ENCODE measurements around the gene RNF224. TPM values are rescaled to one million over a fixed set of nuclear protein-coding genes. Genes with fewer than 3 reads are reported as not detected.

RNF224 gene
- total and polyA plus RNA-seq, 2 experiments from 2014 or later: not detected

DNA sequence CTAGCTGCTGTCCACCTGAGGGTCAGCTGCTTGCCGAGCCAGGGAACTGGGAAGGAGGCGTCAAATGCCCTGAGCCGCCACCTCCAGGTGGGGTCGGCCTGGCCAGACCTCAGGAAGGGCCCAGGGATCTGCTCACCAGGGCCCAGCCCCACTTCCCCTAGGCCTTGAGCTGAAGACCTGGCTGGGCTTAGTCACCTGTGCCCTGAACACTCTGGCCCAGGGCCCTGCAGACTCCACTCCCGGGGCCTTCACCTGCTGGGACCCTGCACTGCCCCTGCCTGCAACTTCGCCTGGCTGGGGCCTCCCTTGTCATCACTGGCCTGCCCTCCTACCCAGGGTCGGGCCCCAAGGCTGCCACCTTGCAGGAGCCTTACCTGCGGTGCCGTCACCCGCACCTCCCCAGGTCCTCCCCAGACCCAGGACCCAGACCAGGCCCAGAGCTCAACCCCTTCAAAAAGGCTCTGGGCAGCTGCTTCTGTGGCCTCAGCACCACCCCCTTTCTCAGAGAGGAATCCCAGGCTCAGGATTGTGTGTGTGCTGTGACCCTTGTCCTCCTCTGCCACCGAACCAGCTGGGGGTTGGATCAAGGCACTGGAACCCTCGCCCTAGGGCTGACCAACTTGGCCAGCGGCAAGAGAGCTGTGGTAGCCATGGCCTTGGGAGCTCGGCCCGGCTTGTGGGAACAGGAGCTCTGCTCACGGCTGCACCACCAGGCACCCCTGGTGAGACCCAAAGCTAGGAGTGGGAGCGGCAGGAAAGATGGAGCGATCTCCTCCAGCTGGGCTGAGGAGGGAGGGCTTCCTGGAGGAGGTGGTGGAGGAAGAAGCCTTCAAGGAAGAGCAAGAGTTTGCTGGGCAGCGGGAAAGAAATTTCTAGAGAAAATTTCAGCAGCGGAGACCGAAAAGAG is 26.7 kb downstream of the RNF224 start:
- no peaks in the 10 kb centered on the region for H3K9me3 ChIP-seq (ENCODE audit: low read depth)
- peaks cover 3% of the 10 kb centered on the region for H3K36me3 ChIP-seq
- peak overlapping the region; percentile 98 for H3K4me3 ChIP-seq
- no peak overlapping the region for H3K27ac ChIP-seq
- H3K27me3 ChIP-seq: no peaks in the 10 kb centered on the region
- DNase-seq (ENCODE audit: low read depth in 1 of 2, low spot score in 1 of 2): no peak
- TF ChIP-seq, protein P1, sequence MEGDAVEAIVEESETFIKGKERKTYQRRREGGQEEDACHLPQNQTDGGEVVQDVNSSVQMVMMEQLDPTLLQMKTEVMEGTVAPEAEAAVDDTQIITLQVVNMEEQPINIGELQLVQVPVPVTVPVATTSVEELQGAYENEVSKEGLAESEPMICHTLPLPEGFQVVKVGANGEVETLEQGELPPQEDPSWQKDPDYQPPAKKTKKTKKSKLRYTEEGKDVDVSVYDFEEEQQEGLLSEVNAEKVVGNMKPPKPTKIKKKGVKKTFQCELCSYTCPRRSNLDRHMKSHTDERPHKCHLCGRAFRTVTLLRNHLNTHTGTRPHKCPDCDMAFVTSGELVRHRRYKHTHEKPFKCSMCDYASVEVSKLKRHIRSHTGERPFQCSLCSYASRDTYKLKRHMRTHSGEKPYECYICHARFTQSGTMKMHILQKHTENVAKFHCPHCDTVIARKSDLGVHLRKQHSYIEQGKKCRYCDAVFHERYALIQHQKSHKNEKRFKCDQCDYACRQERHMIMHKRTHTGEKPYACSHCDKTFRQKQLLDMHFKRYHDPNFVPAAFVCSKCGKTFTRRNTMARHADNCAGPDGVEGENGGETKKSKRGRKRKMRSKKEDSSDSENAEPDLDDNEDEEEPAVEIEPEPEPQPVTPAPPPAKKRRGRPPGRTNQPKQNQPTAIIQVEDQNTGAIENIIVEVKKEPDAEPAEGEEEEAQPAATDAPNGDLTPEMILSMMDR (IDR thresholded peaks at IDR 0.05; ENCODE audit: low read depth, low read length): no peak
- H3K4me1 ChIP-seq (ENCODE audit: low read depth): peaks cover 19% of the 10 kb centered on the region

DNA sequence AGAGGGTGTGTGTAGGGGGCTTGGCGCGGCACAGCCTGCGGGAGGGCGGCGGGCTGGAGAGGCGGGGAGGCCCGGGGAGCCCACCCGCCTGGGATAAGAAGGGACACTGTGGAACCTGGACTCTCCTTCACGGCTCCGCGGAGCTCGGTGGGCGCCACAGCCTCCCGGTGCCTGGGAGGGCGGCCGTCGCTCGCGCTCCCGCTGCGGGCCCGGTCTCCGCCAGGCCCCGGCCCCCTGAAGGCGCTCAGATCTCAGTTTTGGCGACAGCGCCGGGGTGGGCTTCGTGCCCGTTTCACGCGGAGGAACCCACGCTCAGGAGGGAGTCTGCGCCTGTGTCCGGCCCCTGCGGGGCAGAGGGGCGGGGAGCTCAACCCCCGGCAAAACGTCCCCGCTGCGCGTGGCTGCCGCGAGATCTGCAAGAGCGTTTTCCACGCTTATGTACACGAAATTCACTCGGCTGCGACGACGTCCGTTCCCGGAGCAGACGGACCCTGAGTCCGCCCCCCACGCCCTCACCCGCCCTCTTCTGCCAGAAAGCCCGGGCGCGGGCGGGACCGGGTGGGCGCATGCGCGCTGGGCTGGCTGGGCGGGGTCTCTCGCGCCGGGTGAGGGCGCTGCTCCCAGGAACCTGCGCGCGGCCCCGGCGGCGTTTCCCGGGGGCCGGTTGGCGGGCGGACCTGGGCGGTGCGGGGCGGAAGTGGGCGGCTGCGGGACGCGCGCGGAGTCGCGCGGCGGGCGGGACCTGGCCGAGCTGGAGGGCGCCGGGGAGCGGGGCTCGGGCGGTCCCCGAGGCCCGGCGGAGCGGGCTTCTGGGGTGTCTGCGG is 27.5 kb downstream of the RNF224 start, which contains the start of gene NELFB:
Gene NELFB, plus strand, starts transcription at position 704 of the 824 bp plus-strand sequence.
- Histone ChIP-seq H3K27ac (peak within 1 kb of the TSS; percentile 57), H3K36me3 (peaks cover 7% of the 10 kb centered on the region), H3K4me3 (peak within 1 kb of the TSS; percentile 98), H3K9me3 (ENCODE audit: low read depth) (no peaks in the 10 kb centered on the region), H3K27me3 (no peaks in the 10 kb centered on the region), H3K4me1 (ENCODE audit: low read depth) (peaks cover 19% of the 10 kb centered on the region)
- TF ChIP-seq, protein P1 (IDR thresholded peaks at IDR 0.05; ENCODE audit: low read depth, low read length): no peak
- peak; percentile 93 to 94 for DNase-seq (ENCODE audit: low read depth in 1 of 2, low spot score in 1 of 2)

DNA sequence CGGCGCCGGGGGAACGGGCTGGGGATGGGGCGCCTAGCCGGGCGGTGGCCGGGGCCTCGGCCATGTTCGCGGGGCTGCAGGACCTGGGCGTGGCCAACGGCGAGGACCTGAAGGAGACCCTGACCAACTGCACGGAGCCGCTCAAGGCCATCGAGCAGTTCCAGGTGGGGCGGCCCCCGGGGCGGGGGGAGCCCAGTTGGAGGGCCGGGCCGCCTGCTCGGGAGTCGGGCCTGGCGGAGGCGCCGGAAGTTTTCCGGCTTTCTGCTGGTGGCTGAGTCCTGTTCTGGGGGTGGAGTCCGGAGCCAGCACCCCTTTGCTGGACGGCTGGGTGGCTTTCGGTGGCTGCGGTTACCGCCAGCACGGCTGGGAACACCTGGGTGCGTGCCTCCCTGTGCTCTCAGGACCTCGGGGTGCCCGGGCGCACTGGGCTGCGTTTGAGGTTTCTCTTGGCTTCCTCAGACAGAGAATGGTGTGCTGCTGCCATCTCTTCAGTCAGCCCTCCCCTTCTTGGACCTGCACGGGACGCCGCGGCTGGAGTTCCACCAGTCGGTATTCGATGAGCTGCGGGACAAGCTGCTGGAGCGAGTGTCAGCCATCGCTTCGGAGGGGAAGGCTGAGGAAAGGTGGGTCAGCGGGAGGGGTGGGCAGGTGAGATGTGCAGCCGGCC is 28.3 kb downstream of the RNF224 start:
- TF ChIP-seq, protein P1 (IDR thresholded peaks at IDR 0.05; ENCODE audit: low read depth, low read length): no peak
- Histone ChIP-seq H3K4me3 (peak overlapping the region; percentile 98), H3K4me1 (ENCODE audit: low read depth) (peaks cover 19% of the 10 kb centered on the region), H3K27me3 (no peaks in the 10 kb centered on the region), H3K9me3 (ENCODE audit: low read depth) (no peaks in the 10 kb centered on the region), H3K27ac (peak overlapping the region; percentile 57), H3K36me3 (peaks cover 7% of the 10 kb centered on the region)
- peak in 1 of 2 donors; percentile 72 for DNase-seq (ENCODE audit: low read depth in 1 of 2, low spot score in 1 of 2)

DNA sequence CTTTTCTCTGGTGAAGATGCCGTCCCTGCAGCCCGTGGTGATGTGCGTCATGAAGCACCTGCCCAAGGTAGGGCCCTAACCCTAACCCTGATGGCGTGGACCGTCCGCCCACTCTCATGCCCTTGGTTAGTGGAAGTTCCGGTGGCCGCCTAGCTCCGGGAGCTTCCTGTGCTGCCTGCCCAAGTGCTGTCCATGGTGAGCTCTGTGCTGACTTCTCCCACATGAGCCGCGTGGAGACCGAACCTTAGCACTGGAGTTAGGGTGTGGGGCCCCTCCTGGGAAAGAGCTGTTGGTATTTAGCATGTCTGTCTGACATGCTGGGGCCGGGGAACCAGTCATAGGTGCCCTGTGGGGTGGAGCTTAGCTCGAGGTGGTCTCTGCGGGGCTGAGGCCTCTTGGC is 29.1 kb downstream of the RNF224 start:
- DNase-seq (ENCODE audit: low read depth in 1 of 2, low spot score in 1 of 2): no peak
- peaks cover 7% of the 10 kb centered on the region for H3K36me3 ChIP-seq
- no peaks in the 10 kb centered on the region for H3K27me3 ChIP-seq
- peaks cover 19% of the 10 kb centered on the region for H3K4me1 ChIP-seq (ENCODE audit: low read depth)
- H3K4me3 ChIP-seq: peak overlapping the region; percentile 98
- H3K27ac ChIP-seq: no peak overlapping the region
- TF ChIP-seq, protein P1 (IDR thresholded peaks at IDR 0.05; ENCODE audit: low read depth, low read length): no peak
- no peaks in the 10 kb centered on the region for H3K9me3 ChIP-seq (ENCODE audit: low read depth)

DNA sequence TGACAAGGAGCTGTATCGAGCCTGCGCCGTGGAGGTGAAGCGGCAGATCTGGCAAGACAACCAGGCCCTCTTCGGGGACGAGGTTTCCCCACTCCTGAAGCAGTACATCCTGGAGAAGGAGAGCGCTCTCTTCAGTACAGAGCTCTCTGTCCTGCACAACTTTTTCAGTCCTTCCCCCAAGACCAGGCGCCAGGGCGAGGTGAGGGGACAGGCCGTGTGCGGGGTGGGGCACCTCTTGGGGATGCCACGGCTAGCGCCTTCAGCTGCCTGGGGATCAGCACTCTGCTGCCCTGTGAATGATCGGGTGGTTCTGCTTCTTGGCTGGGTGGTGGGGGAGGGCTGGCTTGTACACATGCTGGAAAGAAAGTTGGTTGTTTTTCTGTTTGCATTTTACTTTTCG is 29.6 kb downstream of the RNF224 start:
- Histone ChIP-seq H3K36me3 (peaks cover 7% of the 10 kb centered on the region), H3K27me3 (no peaks in the 10 kb centered on the region), H3K27ac (no peak overlapping the region), H3K4me3 (no peak overlapping the region), H3K9me3 (ENCODE audit: low read depth) (no peaks in the 10 kb centered on the region), H3K4me1 (ENCODE audit: low read depth) (peaks cover 19% of the 10 kb centered on the region)
- TF ChIP-seq, protein P1 (IDR thresholded peaks at IDR 0.05; ENCODE audit: low read depth, low read length): no peak
- no peak for DNase-seq (ENCODE audit: low read depth in 1 of 2, low spot score in 1 of 2)
